H9 (cell line): Measurements from ENCODE around the gene POLR2L. TPM values are rescaled to one million over a fixed set of nuclear protein-coding genes. Genes with fewer than 3 reads are reported as not detected.

Experiments
- DNase-seq: peaks from one replicate; pipeline ENCODE4 v3.0.0-alpha.2; 2017
- H2AFZ ChIP-seq: one replicate; pipeline ENCODE4 v1.6.1; 2013; ENCODE audit warnings: mild to moderate bottlenecking, low read length, control low read depth, moderate library complexity
- H2AK5ac ChIP-seq: 2 replicates; pipeline ENCODE4 v1.6.1; 2013; ENCODE audit warnings: low read length, control low read depth, mixed read lengths; ENCODE audit not compliant: insufficient read length
- H2BK120ac ChIP-seq: one replicate; pipeline ENCODE4 v1.6.1; 2013; ENCODE audit warnings: low read depth, mild to moderate bottlenecking, low read length, control low read depth, inconsistent platforms; ENCODE audit not compliant: poor library complexity, severe bottlenecking
- H2BK12ac ChIP-seq: 2 replicates; pipeline ENCODE4 v1.6.1; 2013; ENCODE audit warnings: low read length, control low read depth, mixed read lengths, low read depth; ENCODE audit not compliant: insufficient read length
- H2BK15ac ChIP-seq: 2 replicates; pipeline ENCODE4 v1.6.1; 2013; ENCODE audit warnings: low read depth, low read length, control low read depth
- H2BK20ac ChIP-seq: one replicate; pipeline ENCODE4 v1.6.1; 2013; ENCODE audit warnings: low read depth, mild to moderate bottlenecking, low read length, control low read depth, inconsistent platforms; ENCODE audit not compliant: poor library complexity, severe bottlenecking
- H2BK5ac ChIP-seq: 2 replicates; pipeline ENCODE4 v1.6.1; 2013; ENCODE audit warnings: low read length, control low read depth, mixed read lengths; ENCODE audit not compliant: insufficient read length
- H3K14ac ChIP-seq: 2 replicates; pipeline ENCODE4 v1.6.1; 2013; ENCODE audit warnings: low read length, control low read depth; ENCODE audit not compliant: insufficient read depth
- H3K18ac ChIP-seq: 2 replicates; pipeline ENCODE4 v1.6.1; 2013; ENCODE audit warnings: low read depth, mild to moderate bottlenecking, mixed read lengths, low read length, control low read depth; ENCODE audit not compliant: insufficient read length
- H3K23ac ChIP-seq: 2 replicates; pipeline ENCODE4 v1.6.1; 2013; ENCODE audit warnings: low read length, control low read depth, mixed read lengths, low read depth; ENCODE audit not compliant: insufficient read length
- H3K23me2 ChIP-seq: 2 replicates; pipeline ENCODE4 v1.6.1; 2013; ENCODE audit warnings: low read depth, mild to moderate bottlenecking, mixed read lengths, low read length, control low read depth; ENCODE audit not compliant: insufficient read length, poor library complexity, severe bottlenecking
- H3K27ac ChIP-seq: 2 replicates; pipeline ENCODE4 v1.5.1; 2013; ENCODE audit warnings: low read length, control low read depth, mixed read lengths, low read depth; ENCODE audit not compliant: insufficient read length
- H3K27me3 ChIP-seq: 2 replicates; pipeline ENCODE4 v1.6.1; 2013; ENCODE audit warnings: low read length, control low read depth, inconsistent platforms; ENCODE audit not compliant: insufficient read depth
- H3K4ac ChIP-seq: 2 replicates; pipeline ENCODE4 v1.6.1; 2013; ENCODE audit warnings: low read depth, mild to moderate bottlenecking, control low read depth, inconsistent platforms, low read length, moderate library complexity
- H3K4me1 ChIP-seq: 2 replicates; pipeline ENCODE4 v1.6.1; 2013; ENCODE audit warnings: low read length, control low read depth, inconsistent platforms; ENCODE audit not compliant: insufficient read depth
- H3K4me2 ChIP-seq: 2 replicates; pipeline ENCODE4 v1.6.1; 2013; ENCODE audit warnings: low read length, control low read depth, mixed read lengths; ENCODE audit not compliant: insufficient read length, insufficient read depth
- H3K56ac ChIP-seq: 2 replicates; pipeline ENCODE4 v1.6.1; 2013; ENCODE audit warnings: low read depth, mild to moderate bottlenecking, mixed read lengths, low read length, control low read depth; ENCODE audit not compliant: insufficient read length
- H3K79me1 ChIP-seq: 2 replicates; pipeline ENCODE4 v1.6.1; 2013; ENCODE audit warnings: low read depth, mild to moderate bottlenecking, moderate library complexity, low read length, control low read depth, inconsistent platforms; ENCODE audit not compliant: insufficient read depth, poor library complexity, severe bottlenecking
- H3K79me2 ChIP-seq: 2 replicates; pipeline ENCODE4 v1.6.1; 2013; ENCODE audit warnings: low read length, control low read depth, inconsistent platforms; ENCODE audit not compliant: insufficient read depth
- H3K9ac ChIP-seq: 2 replicates; pipeline ENCODE4 v1.6.1; 2013; ENCODE audit warnings: low read length, control low read depth, mixed read lengths; ENCODE audit not compliant: insufficient read length; ENCODE audit errors: extremely low read depth
- H3K9me3 ChIP-seq: one replicate; pipeline ENCODE4 v1.6.1; 2013; ENCODE audit warnings: low read depth, low read length, inconsistent platforms; ENCODE audit not compliant: control insufficient read depth
- H3T11ph ChIP-seq: one replicate; pipeline ENCODE4 v1.6.1; 2013; ENCODE audit warnings: mild to moderate bottlenecking, low read length, control low read depth, inconsistent platforms
- H4K20me1 ChIP-seq: one replicate; pipeline ENCODE4 v1.6.1; 2013; ENCODE audit not compliant: control insufficient read depth, insufficient read length, insufficient read depth
- H4K5ac ChIP-seq: 2 replicates; pipeline ENCODE4 v1.6.1; 2013; ENCODE audit warnings: low read depth, mild to moderate bottlenecking, mixed read lengths, low read length, control low read depth; ENCODE audit not compliant: insufficient read length
- H4K8ac ChIP-seq: replicated peaks from 2 replicates; pipeline ENCODE4 v1.6.1; 2013; ENCODE audit warnings: low read length, control low read depth, mixed read lengths, low read depth; ENCODE audit not compliant: insufficient read length
- H4K91ac ChIP-seq: 2 replicates; pipeline ENCODE4 v1.6.1; 2013; ENCODE audit warnings: low read depth, mild to moderate bottlenecking, moderate library complexity, mixed read lengths, low read length, control low read depth; ENCODE audit not compliant: insufficient read length
- H3K27ac Mint-ChIP-seq, 3 experiments: 2 replicates in 2 of 3; 3 replicates in 1 of 3; pipeline ENCODE4 v1.8.0; 2020 to 2021; ENCODE audit warnings: mixed read lengths in 3 of 3, mild to moderate bottlenecking in 1 of 3, moderate library complexity in 1 of 3
- H3K27me3 Mint-ChIP-seq: 2 replicates; pipeline ENCODE4 v1.8.0; 2021; ENCODE audit warnings: low read depth, mild to moderate bottlenecking, moderate library complexity, mixed read lengths
- H3K36me3 Mint-ChIP-seq, 3 experiments: 2 replicates in 2 of 3; 3 replicates in 1 of 3; pipeline ENCODE4 v1.8.0; 2020 to 2021; ENCODE audit warnings: low read depth in 3 of 3, mixed read lengths in 3 of 3; ENCODE audit not compliant: insufficient read depth in 1 of 3
- H3K4me1 Mint-ChIP-seq, 2 experiments: 2 replicates each; pipeline ENCODE4 v1.8.0; 2020; ENCODE audit warnings: mixed read lengths in 2 of 2
- H3K4me3 Mint-ChIP-seq, 2 experiments: 2 replicates in 1 of 2; 3 replicates in 1 of 2; pipeline ENCODE4 v1.8.0; 2020 to 2021; ENCODE audit warnings: mild to moderate bottlenecking in 2 of 2, mixed read lengths in 2 of 2, moderate library complexity in 1 of 2
- H3K9me3 Mint-ChIP-seq, 2 experiments: 2 replicates in 1 of 2; 3 replicates in 1 of 2; pipeline ENCODE4 v1.8.0; 2020; ENCODE audit warnings: mild to moderate bottlenecking in 2 of 2, mixed read lengths in 2 of 2, moderate library complexity in 1 of 2
- CTCF ChIP-seq: fragments of 200-600 bp; sonication (generic); conservative IDR thresholded peaks from 3 replicates; pipeline ENCODE4 v1.8.0; 2021; ENCODE audit warnings: antibody characterized with exemption, mild to moderate bottlenecking
- WGBS: extraction: QIAGEN DNeasy Blood & Tissue Kit; methylation state at CpG from one replicate; pipeline ENCODE4 v1.1.7; 2013; ENCODE audit warnings: missing lambda C conversion rate, low lambda C conversion rate, mixed read lengths; ENCODE audit not compliant: insufficient read length; ENCODE audit errors: extremely low coverage; 5-methylcytosine and 5-hydroxymethylcytosine counted together
- total RNA-seq: library from RNA; stranded (reverse); gene quantifications from 2 replicates; pipeline ENCODE4 v1.2.1, GENCODE V29; 2021

Gene POLR2L
- total RNA-seq, 1 experiment from 2014 or later = 135 TPM

- H3K9me3 ChIP-seq = no peaks in the 10 kb centered on the region
- H3K4me1 ChIP-seq = no peaks in the 10 kb centered on the region; the same call in 1 of the 2 replicates
- H3K4me1 Mint-ChIP-seq = peaks cover 17 to 65% of the 10 kb centered on the region in 2 experiments
- no peaks in the 10 kb centered on the region for H4K20me1 ChIP-seq
- H4K91ac ChIP-seq = no peak overlapping the region
- no peak overlapping the region for H2BK20ac ChIP-seq
- H3K18ac ChIP-seq = no peak overlapping the region
- no peak overlapping the region for H3K4ac ChIP-seq
- no peak overlapping the region for H3K4me3 Mint-ChIP-seq
- no peak overlapping the region for H3K9ac ChIP-seq
- H3K27ac ChIP-seq = no peak overlapping the region
- peaks cover 21% of the 10 kb centered on the region for H3K27me3 Mint-ChIP-seq
- H2AFZ ChIP-seq = no peak overlapping the region
- no peaks in the 10 kb centered on the region for H3K9me3 Mint-ChIP-seq
- H3K23ac ChIP-seq = no peak overlapping the region
- no peak overlapping the region for H3T11ph ChIP-seq
- no peak overlapping the region; a peak in 1 of 7 replicates for H3K27ac Mint-ChIP-seq
- no peak overlapping the region for H4K8ac ChIP-seq
- TF ChIP-seq CTCF = no peak
- no peak overlapping the region for H3K14ac ChIP-seq
- H3K36me3 Mint-ChIP-seq = peaks cover 0 to 13% (median 0%) of the 10 kb centered on the region in 3 experiments; a peak in 3 of 7 replicates
- H4K5ac ChIP-seq = no peak overlapping the region
- no CpG with 5 or more reads among the region's 27 CpGs for WGBS
- H3K4me2 ChIP-seq = no peak overlapping the region
- H2BK12ac ChIP-seq = no peak overlapping the region
- no peak overlapping the region for H2BK15ac ChIP-seq
- no peak overlapping the region for H2BK120ac ChIP-seq
- H3K56ac ChIP-seq = no peak overlapping the region
- no peaks in the 10 kb centered on the region for H3K79me2 ChIP-seq
- no peak overlapping the region for H2BK5ac ChIP-seq
- H3K23me2 ChIP-seq = no peaks in the 10 kb centered on the region
- H2AK5ac ChIP-seq = no peak overlapping the region
- no peak for DNase-seq
- no peaks in the 10 kb centered on the region for H3K27me3 ChIP-seq
- no peaks in the 10 kb centered on the region for H3K79me1 ChIP-seq
Measured at GRCh38 chr11:858053-858761, 15.9 kb upstream of the POLR2L start.
